ENCODE results near the gene RANBP1.
"Not testable (repeated sequence)": the region's sequence is repeated elsewhere in the genome, so short reads cannot be mapped to it uniquely, and the experiment has no call there.

The RANBP1 gene

GRCh38 chr22:20115691-20116375, at the start of gene RANBP1:
TSS of gene RANBP1 (plus strand) at chr22:20116104. CDS start at chr22:20116185, 81 bp downstream.
- DNase-seq (ENCODE audit: low read depth), result no peak

- DNase-seq (ENCODE audit: low read depth), result no peak
Measured at GRCh38 chr22:20066617-20067383, 49.1 kb upstream of the RANBP1 start.

- DNase-seq (ENCODE audit: low read depth), result not testable (repeated sequence)
Measured at GRCh38 chr22:20067384-20067682, 48.6 kb upstream of the RANBP1 start.

GRCh38 chr22:20068640-20069039, 47.3 kb upstream of the RANBP1 start:
- no peak for DNase-seq (ENCODE audit: low read depth)

- no peak for DNase-seq (ENCODE audit: low read depth)
Measured at GRCh38 chr22:20069331-20070042, 46.4 kb upstream of the RANBP1 start.

- DNase-seq (ENCODE audit: low read depth), result no peak
Measured at GRCh38 chr22:20071524-20071972, 44.4 kb upstream of the RANBP1 start.

- DNase-seq (ENCODE audit: low read depth), result no peak
Measured at GRCh38 chr22:20076627-20077172, 39.2 kb upstream of the RANBP1 start.

GRCh38 chr22:20079745-20080444, 36.0 kb upstream of the RANBP1 start, which contains the start of gene DGCR8:
TSS of gene DGCR8 (plus strand) at chr22:20080241. CDS start at chr22:20085964, 5,723 bp downstream.
- DNase-seq (ENCODE audit: low read depth), result peak; percentile 86

- DNase-seq (ENCODE audit: low read depth), result no peak
Measured at GRCh38 chr22:20080445-20080775, 35.5 kb upstream of the RANBP1 start.

- DNase-seq (ENCODE audit: low read depth), result no peak
Measured at GRCh38 chr22:20080776-20081654, 34.9 kb upstream of the RANBP1 start.

- no peak for DNase-seq (ENCODE audit: low read depth)
Measured at GRCh38 chr22:20083157-20083890, 32.6 kb upstream of the RANBP1 start.

GRCh38 chr22:20083891-20084546, 31.9 kb upstream of the RANBP1 start:
- DNase-seq (ENCODE audit: low read depth), result no peak

GRCh38 chr22:20084547-20085413, 31.1 kb upstream of the RANBP1 start:
- DNase-seq (ENCODE audit: low read depth), result no peak

- no peak for DNase-seq (ENCODE audit: low read depth)
Measured at GRCh38 chr22:20085651-20086050, 30.3 kb upstream of the RANBP1 start.

GRCh38 chr22:20086101-20086599, 29.8 kb upstream of the RANBP1 start:
- DNase-seq (ENCODE audit: low read depth), result no peak

GRCh38 chr22:20086763-20087162, 29.1 kb upstream of the RANBP1 start:
- no peak for DNase-seq (ENCODE audit: low read depth)

- no peak for DNase-seq (ENCODE audit: low read depth)
Measured at GRCh38 chr22:20087319-20088262, 28.3 kb upstream of the RANBP1 start.
